Measurements from ENCODE around the gene SRPX2.

- TF ChIP-seq POLR2A (IDR thresholded peaks at IDR 0.05): no peak
- TF ChIP-seq, protein P1, sequence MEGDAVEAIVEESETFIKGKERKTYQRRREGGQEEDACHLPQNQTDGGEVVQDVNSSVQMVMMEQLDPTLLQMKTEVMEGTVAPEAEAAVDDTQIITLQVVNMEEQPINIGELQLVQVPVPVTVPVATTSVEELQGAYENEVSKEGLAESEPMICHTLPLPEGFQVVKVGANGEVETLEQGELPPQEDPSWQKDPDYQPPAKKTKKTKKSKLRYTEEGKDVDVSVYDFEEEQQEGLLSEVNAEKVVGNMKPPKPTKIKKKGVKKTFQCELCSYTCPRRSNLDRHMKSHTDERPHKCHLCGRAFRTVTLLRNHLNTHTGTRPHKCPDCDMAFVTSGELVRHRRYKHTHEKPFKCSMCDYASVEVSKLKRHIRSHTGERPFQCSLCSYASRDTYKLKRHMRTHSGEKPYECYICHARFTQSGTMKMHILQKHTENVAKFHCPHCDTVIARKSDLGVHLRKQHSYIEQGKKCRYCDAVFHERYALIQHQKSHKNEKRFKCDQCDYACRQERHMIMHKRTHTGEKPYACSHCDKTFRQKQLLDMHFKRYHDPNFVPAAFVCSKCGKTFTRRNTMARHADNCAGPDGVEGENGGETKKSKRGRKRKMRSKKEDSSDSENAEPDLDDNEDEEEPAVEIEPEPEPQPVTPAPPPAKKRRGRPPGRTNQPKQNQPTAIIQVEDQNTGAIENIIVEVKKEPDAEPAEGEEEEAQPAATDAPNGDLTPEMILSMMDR (IDR thresholded peaks at IDR 0.05): no peak
Observed at GRCh38 chrX:100704581-100705203, 60.7 kb downstream of the SRPX2 start.

Measured in esophagus squamous epithelium (tissue), 4 donors.